Activated CD8-positive, alpha-beta memory T cell treated with anti-CD3 and anti-CD28 coated beads, Interleukin-2, amount 10 ng/mL, durations not matched to agents 7 days and 5 days (primary cell): ENCODE results near the gene PTPRZ1. TPM values are rescaled to one million over a fixed set of nuclear protein-coding genes. Genes with fewer than 3 reads are reported as not detected.

Experiments
- ATAC-seq: fragments of 150-1000 bp; cut with Tn5 transposase; one replicate; pipeline ENCODE4 v1.10.0; 2021; ENCODE audit warnings: moderate library complexity
- CTCF ChIA-PET: fragments of 350-600 bp; sonication (Branson Sonifier 250); formaldehyde crosslinking; loops from one replicate; lab custom pipeline; 2021; ENCODE audit warnings: antibody characterized with exemption; lab: Charles Lee
- DNase-seq: peaks from one replicate; pipeline ENCODE4 v3.0.0-alpha.2; 2020
- H3K27ac Mint-ChIP-seq: one replicate; pipeline ENCODE4 v1.8.0; 2021; ENCODE audit warnings: mild to moderate bottlenecking, mixed read lengths
- H3K27me3 Mint-ChIP-seq: one replicate; pipeline ENCODE4 v1.8.0; 2021; ENCODE audit warnings: mixed read lengths
- H3K36me3 Mint-ChIP-seq: one replicate; pipeline ENCODE4 v1.8.0; 2021; ENCODE audit warnings: mild to moderate bottlenecking, mixed read lengths
- H3K4me1 Mint-ChIP-seq: one replicate; pipeline ENCODE4 v1.8.0; 2021; ENCODE audit warnings: mixed read lengths
- H3K4me3 Mint-ChIP-seq: one replicate; pipeline ENCODE4 v1.8.0; 2021; ENCODE audit warnings: mild to moderate bottlenecking, moderate library complexity, mixed read lengths
- H3K9me3 Mint-ChIP-seq: one replicate; pipeline ENCODE4 v1.8.0; 2022; ENCODE audit warnings: low read depth, mixed read lengths
- total RNA-seq, 2 experiments: library from RNA; stranded (reverse); gene quantifications; one replicate each; pipeline ENCODE4 v1.2.3, GENCODE V29; 2021

The PTPRZ1 gene
- total RNA-seq, 2 experiments from 2014 or later: not detected

DNA sequence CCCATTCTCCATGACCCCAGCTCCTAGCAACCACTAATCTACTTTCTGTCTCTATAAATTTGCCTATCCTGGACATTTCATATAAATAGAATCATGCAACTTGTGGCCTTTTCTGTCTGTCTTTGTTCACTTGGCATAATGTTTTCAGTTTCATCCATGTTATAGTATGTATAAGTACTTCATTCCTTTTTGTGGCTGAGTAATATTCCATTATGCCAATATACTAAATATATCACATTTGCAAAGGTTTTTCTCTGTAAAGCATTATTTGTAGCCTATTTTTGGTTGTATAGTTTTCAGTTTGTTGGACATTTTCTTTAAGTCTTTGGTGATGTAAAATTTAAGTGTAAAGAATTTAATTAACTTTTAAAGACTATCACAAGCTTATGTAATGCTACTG is 2.2 kb downstream of the PTPRZ1 start:
- Mint-ChIP-seq H3K4me3 (no peak overlapping the region), H3K27me3 (peaks cover 49% of the 10 kb centered on the region), H3K36me3 (peaks cover 3% of the 10 kb centered on the region), H3K27ac (no peak overlapping the region), H3K4me1 (peaks cover 7% of the 10 kb centered on the region), H3K9me3 (no peaks in the 10 kb centered on the region)
- CTCF ChIA-PET: no interaction called here
- ATAC-seq (no peak), DNase-seq (no peak)

DNA sequence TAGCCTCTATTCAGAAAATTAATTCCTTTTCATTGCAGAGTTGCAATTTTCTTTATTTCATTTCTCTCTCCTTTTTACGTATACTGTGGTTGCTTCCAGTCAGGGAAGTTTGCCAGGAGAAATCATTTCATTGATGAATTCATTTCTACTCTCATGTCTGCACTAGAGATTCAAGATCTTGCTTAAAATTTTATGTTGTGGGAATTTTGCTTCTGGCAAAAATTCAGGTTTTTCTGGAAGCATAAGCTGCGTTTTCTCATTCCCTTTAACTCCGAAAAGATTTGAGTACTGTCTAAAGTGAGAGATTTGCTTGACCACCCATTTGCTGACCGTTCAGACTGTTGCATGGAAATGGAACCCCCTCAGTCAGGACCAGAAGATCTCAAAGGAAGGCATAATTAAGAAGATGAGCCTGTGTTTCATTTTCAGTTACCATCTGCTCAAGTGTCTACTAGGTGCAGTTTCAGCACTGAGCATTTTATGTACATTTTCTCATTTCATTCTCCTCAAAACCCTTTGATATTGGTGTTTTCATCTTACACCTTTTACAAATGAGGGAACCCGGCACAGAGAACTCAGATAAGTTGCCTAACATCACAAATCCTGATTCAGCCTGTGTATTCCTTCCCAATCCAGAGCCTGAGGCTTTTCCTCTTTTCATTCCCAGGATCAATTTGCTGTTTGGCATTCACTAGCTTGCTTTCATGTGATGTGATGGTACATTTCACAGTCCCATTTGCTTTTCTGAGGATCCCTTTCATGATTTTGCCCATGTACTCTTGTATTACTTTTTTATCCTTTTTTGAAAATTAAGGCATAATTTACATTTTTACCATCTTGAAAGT is 3.9 kb downstream of the PTPRZ1 start:
- H3K9me3 Mint-ChIP-seq: no peaks in the 10 kb centered on the region
- H3K27me3 Mint-ChIP-seq: peaks cover 37% of the 10 kb centered on the region
- CTCF ChIA-PET: no interaction called here
- no peak overlapping the region for H3K4me3 Mint-ChIP-seq
- peaks cover 3% of the 10 kb centered on the region for H3K36me3 Mint-ChIP-seq
- H3K27ac Mint-ChIP-seq: no peak overlapping the region
- DNase-seq (no peak), ATAC-seq (no peak)
- peaks cover 7% of the 10 kb centered on the region for H3K4me1 Mint-ChIP-seq

DNA sequence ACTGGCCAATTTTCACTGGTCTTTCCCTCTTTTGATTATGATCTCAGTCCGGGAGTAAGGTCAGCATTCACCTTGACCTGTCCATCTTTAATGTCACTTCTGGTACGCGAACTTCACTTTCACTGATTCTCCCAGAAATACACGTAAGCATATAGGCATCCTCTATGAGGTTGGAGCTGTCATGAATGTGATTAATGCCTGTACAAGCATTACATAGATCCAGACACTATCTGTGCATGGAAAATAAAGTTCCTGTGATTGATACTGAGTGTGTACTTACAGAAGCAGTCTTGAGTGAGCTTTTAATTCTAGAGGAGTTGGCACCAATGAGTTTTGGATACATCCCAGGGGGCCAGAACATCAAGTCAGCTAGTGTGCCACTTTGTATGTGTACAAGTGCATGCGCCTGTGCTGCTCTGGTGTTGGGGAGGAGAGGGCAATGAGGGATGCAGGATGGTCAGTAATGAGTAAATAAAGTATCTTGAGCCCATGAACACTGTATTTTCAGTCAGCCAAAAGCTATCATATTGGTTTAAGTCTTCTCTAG is 6.0 kb downstream of the PTPRZ1 start:
- CTCF ChIA-PET: no interaction called here
- no peak overlapping the region for H3K27ac Mint-ChIP-seq
- H3K9me3 Mint-ChIP-seq: no peaks in the 10 kb centered on the region
- H3K36me3 Mint-ChIP-seq: no peaks in the 10 kb centered on the region
- H3K27me3 Mint-ChIP-seq: peaks cover 19% of the 10 kb centered on the region
- ATAC-seq: no peak
- DNase-seq: no peak
- no peaks in the 10 kb centered on the region for H3K4me1 Mint-ChIP-seq
- H3K4me3 Mint-ChIP-seq: no peak overlapping the region

DNA sequence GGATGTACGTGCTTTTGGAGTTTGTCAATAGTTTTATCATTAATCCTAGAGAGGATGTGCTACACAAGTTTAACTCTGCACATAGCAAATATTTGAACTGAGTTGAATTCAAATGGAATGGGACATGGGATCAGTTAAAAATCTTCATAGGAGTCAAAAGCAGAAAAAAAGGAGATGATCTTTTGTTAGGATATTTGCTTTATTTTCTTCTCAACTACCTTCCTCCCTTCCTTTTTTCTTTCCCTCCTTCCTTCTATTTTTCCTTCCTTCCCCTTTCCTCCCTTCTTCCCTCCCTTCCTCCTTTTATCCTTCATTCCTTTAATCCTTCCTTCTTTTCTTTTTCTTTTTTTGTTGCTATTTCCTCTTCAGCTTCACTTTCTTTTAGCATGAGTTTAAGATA is 6.6 kb downstream of the PTPRZ1 start:
- Mint-ChIP-seq H3K36me3 (no peaks in the 10 kb centered on the region), H3K9me3 (no peaks in the 10 kb centered on the region), H3K27me3 (peaks cover 13% of the 10 kb centered on the region), H3K4me3 (no peak overlapping the region), H3K27ac (no peak overlapping the region), H3K4me1 (no peaks in the 10 kb centered on the region)
- DNase-seq: no peak
- ATAC-seq: no peak
- CTCF ChIA-PET: no interaction called here

DNA sequence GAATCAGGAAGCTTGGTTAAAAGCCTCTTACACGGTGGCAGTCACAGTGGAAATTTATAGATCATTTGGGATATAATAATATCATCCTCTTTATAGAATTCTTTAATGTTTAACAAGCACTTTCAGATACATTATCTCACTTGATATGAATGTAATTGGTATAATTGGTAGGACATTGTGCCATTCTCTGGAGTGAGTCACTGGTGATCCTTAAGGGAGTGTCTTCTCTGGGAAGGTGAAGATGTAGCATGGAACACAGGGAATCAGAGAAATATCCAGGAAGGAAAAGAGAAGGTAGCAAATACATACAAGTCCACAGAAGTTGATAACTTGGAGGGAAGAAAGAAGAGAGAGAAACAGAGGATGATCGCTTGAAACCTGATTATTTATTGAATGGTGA is 9.8 kb downstream of the PTPRZ1 start:
- DNase-seq (no peak), ATAC-seq (no peak)
- Mint-ChIP-seq H3K36me3 (no peaks in the 10 kb centered on the region), H3K27ac (no peak overlapping the region), H3K4me1 (no peaks in the 10 kb centered on the region), H3K27me3 (no peaks in the 10 kb centered on the region), H3K9me3 (no peaks in the 10 kb centered on the region), H3K4me3 (no peak overlapping the region)
- CTCF ChIA-PET: no interaction called here

DNA sequence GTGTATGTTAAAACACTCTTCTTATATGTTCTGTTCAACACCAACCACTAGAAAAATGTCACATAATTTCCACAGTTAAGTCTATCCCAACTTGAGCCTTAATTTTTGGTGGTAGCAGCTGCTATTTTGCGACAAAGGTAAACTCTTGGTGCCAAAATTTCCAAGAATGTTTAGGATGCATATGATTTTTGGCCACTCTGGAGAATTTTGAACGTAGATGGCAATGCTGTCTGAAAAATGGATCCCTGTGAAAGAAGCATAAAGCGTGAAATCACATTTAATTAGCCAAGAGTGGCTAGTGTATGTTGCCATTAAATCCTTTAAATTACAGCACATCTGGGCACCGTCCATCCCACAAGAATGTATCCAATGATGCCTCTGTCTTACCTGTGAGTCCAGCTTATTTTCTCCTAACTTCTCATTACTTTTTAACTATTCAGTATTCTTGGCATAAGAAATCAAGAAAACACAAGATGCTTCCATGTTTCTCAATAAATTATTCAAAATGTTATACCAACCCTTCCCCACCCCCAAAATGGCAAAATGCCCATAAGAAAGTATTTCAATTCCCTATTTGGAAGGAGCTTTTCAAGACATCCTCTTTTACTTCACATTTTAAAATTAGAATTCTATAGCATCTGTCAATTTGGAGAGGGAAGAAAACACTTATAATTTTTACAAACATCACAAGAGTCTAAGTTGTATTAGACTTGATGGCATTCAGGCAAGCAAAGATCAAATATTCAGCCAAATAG is 12.4 kb downstream of the PTPRZ1 start:
- no peak overlapping the region for H3K27ac Mint-ChIP-seq
- DNase-seq (no peak), ATAC-seq (no peak)
- H3K4me3 Mint-ChIP-seq: no peak overlapping the region
- CTCF ChIA-PET: no interaction called here
- no peaks in the 10 kb centered on the region for H3K4me1 Mint-ChIP-seq
- no peaks in the 10 kb centered on the region for H3K36me3 Mint-ChIP-seq
- H3K27me3 Mint-ChIP-seq: no peaks in the 10 kb centered on the region
- no peaks in the 10 kb centered on the region for H3K9me3 Mint-ChIP-seq

DNA sequence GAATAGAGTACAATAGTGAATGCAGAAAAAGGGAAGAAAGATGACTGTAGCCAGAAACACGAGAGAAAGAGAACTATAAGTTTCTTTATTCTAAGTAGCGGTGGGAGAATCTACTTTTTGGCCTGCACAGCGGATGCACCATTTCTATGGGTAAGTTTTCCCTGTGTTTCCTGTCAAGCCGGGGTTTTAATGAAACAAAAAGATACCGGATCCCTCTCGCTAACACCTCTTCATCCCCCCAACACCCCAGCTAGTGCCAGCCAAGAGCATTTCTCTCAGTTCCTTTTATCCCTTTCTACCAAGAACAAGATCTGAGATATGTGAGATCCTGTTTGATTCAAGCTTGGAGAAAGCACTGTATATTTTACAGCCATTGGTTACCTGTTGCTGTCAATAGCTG is 14.7 kb downstream of the PTPRZ1 start:
- H3K36me3 Mint-ChIP-seq: no peaks in the 10 kb centered on the region
- H3K27me3 Mint-ChIP-seq: no peaks in the 10 kb centered on the region
- H3K4me1 Mint-ChIP-seq: no peaks in the 10 kb centered on the region
- no peaks in the 10 kb centered on the region for H3K9me3 Mint-ChIP-seq
- no peak overlapping the region for H3K27ac Mint-ChIP-seq
- H3K4me3 Mint-ChIP-seq: no peak overlapping the region
- ATAC-seq (no peak), DNase-seq (no peak)
- CTCF ChIA-PET: no interaction called here

DNA sequence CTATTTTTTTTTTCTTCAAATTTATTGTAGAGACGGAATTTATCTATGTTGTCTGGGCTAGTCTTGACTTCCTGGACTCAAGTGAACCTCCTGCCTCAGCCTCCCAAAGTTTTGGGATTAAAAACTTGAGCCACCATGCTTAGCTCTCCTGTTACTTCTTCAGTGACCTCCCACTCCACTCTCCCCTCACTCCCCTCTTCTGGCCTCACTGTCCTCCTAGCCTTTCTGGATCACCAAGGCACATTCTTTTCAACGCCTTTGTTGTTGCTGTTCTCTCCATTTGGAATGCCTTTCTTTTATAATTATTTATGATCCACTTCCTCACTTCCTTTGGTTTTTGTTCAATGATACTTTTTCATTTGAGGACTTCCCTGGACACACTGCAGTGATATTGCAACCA is 17.9 kb downstream of the PTPRZ1 start:
- no peak for ATAC-seq
- DNase-seq: no peak
- H3K4me1 Mint-ChIP-seq: no peaks in the 10 kb centered on the region
- H3K27ac Mint-ChIP-seq: no peak overlapping the region
- H3K36me3 Mint-ChIP-seq: no peaks in the 10 kb centered on the region
- no peak overlapping the region for H3K4me3 Mint-ChIP-seq
- CTCF ChIA-PET: no interaction called here
- H3K9me3 Mint-ChIP-seq: no peaks in the 10 kb centered on the region
- H3K27me3 Mint-ChIP-seq: no peaks in the 10 kb centered on the region

DNA sequence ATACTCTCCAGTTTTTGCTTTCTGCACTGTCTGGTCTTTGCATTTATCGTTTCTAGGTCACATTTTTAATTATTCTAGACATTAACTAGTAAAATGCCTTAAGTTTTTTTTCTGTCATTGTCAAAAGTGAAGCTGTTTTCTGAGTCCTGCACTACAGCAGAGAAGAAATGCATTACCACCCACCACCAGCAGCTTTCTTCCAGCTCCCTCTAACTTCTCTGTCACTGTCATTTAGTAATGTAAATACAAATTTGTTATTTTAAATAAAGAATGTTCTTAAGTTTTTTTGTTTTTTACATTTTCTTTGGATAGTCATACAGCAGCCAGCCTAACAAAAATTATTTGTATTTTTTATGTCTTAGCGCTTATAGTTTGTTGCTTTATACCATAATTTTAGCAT is 18.8 kb downstream of the PTPRZ1 start:
- DNase-seq (no peak), ATAC-seq (no peak)
- no peaks in the 10 kb centered on the region for H3K27me3 Mint-ChIP-seq
- no peak overlapping the region for H3K27ac Mint-ChIP-seq
- no peaks in the 10 kb centered on the region for H3K4me1 Mint-ChIP-seq
- H3K9me3 Mint-ChIP-seq: no peaks in the 10 kb centered on the region
- CTCF ChIA-PET: no interaction called here
- H3K4me3 Mint-ChIP-seq: no peak overlapping the region
- H3K36me3 Mint-ChIP-seq: no peaks in the 10 kb centered on the region

DNA sequence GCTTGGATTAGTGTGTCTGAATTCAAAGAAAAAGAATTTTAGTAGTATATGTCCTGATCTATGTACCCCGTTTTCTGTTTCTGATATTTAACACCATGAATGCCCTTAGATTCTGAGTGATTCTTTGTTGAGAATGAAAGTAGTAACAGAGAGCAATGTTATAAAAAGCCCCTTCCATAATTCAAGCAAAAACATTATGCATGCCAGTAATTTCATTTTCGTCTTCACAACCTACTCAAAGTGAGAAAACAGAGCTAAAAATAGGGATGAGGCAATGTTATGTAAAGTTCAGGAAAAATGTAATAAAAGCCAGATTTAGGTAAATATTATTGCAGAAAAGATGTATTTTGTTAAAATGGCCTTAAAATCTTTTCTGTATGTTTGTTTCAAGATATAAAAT is 28.1 kb downstream of the PTPRZ1 start:
- DNase-seq (no peak), ATAC-seq (no peak)
- H3K4me3 Mint-ChIP-seq: no peak overlapping the region
- H3K4me1 Mint-ChIP-seq: no peaks in the 10 kb centered on the region
- no peak overlapping the region for H3K27ac Mint-ChIP-seq
- no peaks in the 10 kb centered on the region for H3K27me3 Mint-ChIP-seq
- no peaks in the 10 kb centered on the region for H3K9me3 Mint-ChIP-seq
- H3K36me3 Mint-ChIP-seq: no peaks in the 10 kb centered on the region
- CTCF ChIA-PET: no interaction called here

DNA sequence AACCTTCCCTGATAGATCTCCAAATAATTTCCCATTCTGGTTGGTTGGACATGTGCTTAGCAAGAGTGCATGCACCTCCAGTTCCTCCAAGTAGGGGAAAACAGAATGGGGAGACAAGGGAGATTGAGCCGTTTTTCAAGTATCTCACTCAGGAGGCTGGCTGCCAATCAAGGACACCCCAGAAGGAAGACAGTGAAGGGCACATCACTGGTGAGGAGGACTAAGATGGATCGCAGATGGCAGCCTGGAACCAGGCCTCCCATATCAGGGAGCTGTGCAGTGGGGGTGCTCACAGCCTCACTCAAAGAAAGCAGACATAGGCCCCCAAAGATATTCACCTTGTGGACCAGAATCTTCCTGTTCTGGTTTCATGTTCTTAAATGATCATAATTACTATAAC is 31.2 kb downstream of the PTPRZ1 start:
- Mint-ChIP-seq H3K4me3 (no peak overlapping the region), H3K4me1 (no peaks in the 10 kb centered on the region), H3K27ac (no peak overlapping the region), H3K27me3 (no peaks in the 10 kb centered on the region), H3K36me3 (no peaks in the 10 kb centered on the region), H3K9me3 (no peaks in the 10 kb centered on the region)
- CTCF ChIA-PET: no interaction called here
- DNase-seq (no peak), ATAC-seq (no peak)

DNA sequence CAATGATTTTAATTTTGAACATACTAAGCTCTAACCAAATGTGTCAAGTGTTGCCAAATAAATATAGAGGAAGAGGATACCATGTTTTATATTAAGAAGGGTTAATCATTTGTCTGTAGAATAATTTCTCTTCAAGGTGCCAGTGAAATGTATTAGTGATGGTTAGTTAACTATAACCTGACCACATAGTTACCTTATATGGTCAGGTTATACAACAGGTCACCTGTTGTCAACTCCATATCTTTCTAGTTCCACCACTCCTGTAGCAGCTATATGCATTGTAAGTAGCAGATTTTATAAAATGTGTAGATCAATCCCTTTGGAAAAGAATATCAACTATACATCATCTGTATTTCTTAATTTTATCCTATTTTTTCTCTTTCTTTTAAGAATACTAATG is 35.1 kb downstream of the PTPRZ1 start:
- Mint-ChIP-seq H3K27me3 (no peaks in the 10 kb centered on the region), H3K4me1 (no peaks in the 10 kb centered on the region), H3K9me3 (no peaks in the 10 kb centered on the region), H3K36me3 (no peaks in the 10 kb centered on the region), H3K4me3 (no peak overlapping the region), H3K27ac (no peak overlapping the region)
- CTCF ChIA-PET: no interaction called here
- ATAC-seq: no peak
- no peak for DNase-seq

DNA sequence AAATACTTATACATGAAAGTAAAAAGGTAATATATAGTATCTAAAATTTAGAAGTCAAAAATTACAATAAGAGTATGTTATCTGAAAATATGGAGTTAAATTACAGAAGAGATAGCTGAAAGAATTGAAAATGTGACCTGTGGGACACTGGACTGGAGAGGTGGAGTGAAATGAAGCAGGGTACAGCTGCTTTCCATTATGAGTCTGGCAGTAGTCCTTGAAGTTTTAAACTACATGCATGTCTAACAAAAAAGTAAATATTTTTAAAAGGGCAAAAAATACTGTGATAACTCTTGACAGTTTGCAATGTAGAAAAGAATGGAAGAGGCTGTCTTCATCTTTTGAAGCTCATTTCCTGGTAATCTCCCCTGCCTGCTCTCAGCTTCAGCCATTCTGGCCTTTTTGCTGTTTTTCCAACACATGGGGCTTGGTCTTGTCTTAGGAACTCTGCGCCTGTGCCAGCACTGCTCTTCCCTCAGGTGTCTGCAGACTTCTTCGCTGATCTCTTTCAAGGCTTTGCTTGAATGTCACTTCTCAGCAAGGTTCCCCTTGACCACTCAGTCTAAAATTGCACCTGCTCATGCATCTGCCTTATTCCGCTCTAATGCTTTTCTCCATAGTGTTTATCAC is 36.9 kb downstream of the PTPRZ1 start:
- no peaks in the 10 kb centered on the region for H3K27me3 Mint-ChIP-seq
- H3K4me1 Mint-ChIP-seq: no peaks in the 10 kb centered on the region
- no peaks in the 10 kb centered on the region for H3K36me3 Mint-ChIP-seq
- CTCF ChIA-PET: no interaction called here
- no peak overlapping the region for H3K4me3 Mint-ChIP-seq
- H3K9me3 Mint-ChIP-seq: no peaks in the 10 kb centered on the region
- ATAC-seq: no peak
- H3K27ac Mint-ChIP-seq: no peak overlapping the region
- DNase-seq: no peak
